ENCODE measurements around the gene TLR6.

The TLR6 gene

DNA sequence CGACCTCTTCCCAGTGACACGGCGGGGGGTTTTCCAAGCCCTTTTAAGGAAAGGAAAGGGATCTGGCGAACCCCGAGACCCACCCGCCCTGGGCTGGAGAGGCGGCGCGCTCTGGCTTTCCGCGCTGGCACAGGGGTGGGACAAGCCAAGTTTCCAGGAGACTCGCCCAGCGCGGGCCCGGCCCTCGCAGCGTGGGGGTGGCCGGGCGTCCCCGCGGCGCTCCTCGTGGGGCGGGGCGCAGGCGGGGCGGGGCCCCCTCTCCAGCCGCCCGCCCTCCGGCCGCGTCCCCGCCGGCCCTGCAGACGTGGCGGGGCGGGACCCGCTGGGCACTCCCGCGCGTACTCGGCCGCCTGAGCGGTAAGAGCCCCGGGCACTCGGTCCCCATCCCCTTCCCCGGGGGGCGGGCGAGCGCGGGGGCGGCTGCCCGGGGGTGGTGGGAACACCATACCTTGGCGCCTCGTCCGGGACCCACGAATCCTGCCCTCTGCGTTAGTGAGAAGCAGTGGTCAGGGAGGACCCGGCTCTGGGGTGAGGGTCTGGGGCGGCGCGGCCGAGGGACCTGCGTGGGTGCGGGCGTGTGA, 11.0 kb upstream of the TLR6 start, which contains the start of gene FAM114A1:
FAM114A1 (plus strand) TSS at position 329 of the 581 bp plus-strand sequence. CDS start 10,273 bp downstream, outside the sequence.
- ATAC-seq = peak; percentile 94
- TF ChIP-seq CSDC2 (CRISPR knock-in tag; IDR thresholded peaks at IDR 0.05) (no peak), TCF4 (CRISPR knock-in tag; IDR thresholded peaks at IDR 0.05; ENCODE audit: borderline replicate concordance) (no peak), ZC3H10 (CRISPR knock-in tag; IDR thresholded peaks at IDR 0.05) (no peak), BACH2 (CRISPR knock-in tag; IDR thresholded peaks at IDR 0.05; ENCODE audit: borderline replicate concordance) (no peak), ARNTL (CRISPR knock-in tag; IDR thresholded peaks at IDR 0.05; ENCODE audit: borderline replicate concordance, low read depth) (no peak), ZFP30 (CRISPR knock-in tag; IDR thresholded peaks at IDR 0.05) (no peak), TOX (CRISPR knock-in tag; IDR thresholded peaks at IDR 0.05; ENCODE audit: borderline replicate concordance) (no peak), ZNF565 (CRISPR knock-in tag; conservative IDR thresholded peaks at IDR 0.05; ENCODE audit: low read depth) (no peak), ZNF8 (CRISPR knock-in tag; IDR thresholded peaks at IDR 0.05) (no peak), PPARA (CRISPR knock-in tag; IDR thresholded peaks at IDR 0.05; ENCODE audit: borderline replicate concordance) (no peak), SNAI2 (CRISPR knock-in tag; IDR thresholded peaks at IDR 0.05) (no peak), OSR1 (CRISPR knock-in tag; IDR thresholded peaks at IDR 0.05) (no peak), ISL1 (CRISPR knock-in tag; IDR thresholded peaks at IDR 0.05) (no peak), GLIS3 (CRISPR knock-in tag; IDR thresholded peaks at IDR 0.05) (no peak), ZFP3 (CRISPR knock-in tag; IDR thresholded peaks at IDR 0.05) (no peak)
- TF ChIP-seq, protein P1, sequence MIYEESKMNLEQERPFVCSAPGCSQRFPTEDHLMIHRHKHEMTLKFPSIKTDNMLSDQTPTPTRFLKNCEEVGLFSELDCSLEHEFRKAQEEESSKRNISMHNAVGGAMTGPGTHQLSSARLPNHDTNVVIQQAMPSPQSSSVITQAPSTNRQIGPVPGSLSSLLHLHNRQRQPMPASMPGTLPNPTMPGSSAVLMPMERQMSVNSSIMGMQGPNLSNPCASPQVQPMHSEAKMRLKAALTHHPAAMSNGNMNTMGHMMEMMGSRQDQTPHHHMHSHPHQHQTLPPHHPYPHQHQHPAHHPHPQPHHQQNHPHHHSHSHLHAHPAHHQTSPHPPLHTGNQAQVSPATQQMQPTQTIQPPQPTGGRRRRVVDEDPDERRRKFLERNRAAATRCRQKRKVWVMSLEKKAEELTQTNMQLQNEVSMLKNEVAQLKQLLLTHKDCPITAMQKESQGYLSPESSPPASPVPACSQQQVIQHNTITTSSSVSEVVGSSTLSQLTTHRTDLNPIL (CRISPR knock-in tag; IDR thresholded peaks at IDR 0.05; ENCODE audit: low read depth) = no peak
- TF ChIP-seq, protein P2, sequence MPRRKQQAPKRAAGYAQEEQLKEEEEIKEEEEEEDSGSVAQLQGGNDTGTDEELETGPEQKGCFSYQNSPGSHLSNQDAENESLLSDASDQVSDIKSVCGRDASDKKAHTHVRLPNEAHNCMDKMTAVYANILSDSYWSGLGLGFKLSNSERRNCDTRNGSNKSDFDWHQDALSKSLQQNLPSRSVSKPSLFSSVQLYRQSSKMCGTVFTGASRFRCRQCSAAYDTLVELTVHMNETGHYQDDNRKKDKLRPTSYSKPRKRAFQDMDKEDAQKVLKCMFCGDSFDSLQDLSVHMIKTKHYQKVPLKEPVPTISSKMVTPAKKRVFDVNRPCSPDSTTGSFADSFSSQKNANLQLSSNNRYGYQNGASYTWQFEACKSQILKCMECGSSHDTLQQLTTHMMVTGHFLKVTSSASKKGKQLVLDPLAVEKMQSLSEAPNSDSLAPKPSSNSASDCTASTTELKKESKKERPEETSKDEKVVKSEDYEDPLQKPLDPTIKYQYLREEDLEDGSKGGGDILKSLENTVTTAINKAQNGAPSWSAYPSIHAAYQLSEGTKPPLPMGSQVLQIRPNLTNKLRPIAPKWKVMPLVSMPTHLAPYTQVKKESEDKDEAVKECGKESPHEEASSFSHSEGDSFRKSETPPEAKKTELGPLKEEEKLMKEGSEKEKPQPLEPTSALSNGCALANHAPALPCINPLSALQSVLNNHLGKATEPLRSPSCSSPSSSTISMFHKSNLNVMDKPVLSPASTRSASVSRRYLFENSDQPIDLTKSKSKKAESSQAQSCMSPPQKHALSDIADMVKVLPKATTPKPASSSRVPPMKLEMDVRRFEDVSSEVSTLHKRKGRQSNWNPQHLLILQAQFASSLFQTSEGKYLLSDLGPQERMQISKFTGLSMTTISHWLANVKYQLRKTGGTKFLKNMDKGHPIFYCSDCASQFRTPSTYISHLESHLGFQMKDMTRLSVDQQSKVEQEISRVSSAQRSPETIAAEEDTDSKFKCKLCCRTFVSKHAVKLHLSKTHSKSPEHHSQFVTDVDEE (CRISPR knock-in tag; IDR thresholded peaks at IDR 0.05) = no peak
- TF ChIP-seq, protein P3, sequence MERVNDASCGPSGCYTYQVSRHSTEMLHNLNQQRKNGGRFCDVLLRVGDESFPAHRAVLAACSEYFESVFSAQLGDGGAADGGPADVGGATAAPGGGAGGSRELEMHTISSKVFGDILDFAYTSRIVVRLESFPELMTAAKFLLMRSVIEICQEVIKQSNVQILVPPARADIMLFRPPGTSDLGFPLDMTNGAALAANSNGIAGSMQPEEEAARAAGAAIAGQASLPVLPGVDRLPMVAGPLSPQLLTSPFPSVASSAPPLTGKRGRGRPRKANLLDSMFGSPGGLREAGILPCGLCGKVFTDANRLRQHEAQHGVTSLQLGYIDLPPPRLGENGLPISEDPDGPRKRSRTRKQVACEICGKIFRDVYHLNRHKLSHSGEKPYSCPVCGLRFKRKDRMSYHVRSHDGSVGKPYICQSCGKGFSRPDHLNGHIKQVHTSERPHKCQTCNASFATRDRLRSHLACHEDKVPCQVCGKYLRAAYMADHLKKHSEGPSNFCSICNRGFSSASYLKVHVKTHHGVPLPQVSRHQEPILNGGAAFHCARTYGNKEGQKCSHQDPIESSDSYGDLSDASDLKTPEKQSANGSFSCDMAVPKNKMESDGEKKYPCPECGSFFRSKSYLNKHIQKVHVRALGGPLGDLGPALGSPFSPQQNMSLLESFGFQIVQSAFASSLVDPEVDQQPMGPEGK (CRISPR knock-in tag; IDR thresholded peaks at IDR 0.05; ENCODE audit: borderline replicate concordance) = no peak
- TF ChIP-seq, protein P4, sequence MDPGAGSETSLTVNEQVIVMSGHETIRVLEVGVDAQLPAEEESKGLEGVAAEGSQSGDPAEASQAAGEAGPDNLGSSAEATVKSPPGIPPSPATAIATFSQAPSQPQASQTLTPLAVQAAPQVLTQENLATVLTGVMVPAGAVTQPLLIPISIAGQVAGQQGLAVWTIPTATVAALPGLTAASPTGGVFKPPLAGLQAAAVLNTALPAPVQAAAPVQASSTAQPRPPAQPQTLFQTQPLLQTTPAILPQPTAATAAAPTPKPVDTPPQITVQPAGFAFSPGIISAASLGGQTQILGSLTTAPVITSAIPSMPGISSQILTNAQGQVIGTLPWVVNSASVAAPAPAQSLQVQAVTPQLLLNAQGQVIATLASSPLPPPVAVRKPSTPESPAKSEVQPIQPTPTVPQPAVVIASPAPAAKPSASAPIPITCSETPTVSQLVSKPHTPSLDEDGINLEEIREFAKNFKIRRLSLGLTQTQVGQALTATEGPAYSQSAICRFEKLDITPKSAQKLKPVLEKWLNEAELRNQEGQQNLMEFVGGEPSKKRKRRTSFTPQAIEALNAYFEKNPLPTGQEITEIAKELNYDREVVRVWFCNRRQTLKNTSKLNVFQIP (CRISPR knock-in tag; IDR thresholded peaks at IDR 0.05; ENCODE audit: borderline replicate concordance, low read depth) = no peak

DNA sequence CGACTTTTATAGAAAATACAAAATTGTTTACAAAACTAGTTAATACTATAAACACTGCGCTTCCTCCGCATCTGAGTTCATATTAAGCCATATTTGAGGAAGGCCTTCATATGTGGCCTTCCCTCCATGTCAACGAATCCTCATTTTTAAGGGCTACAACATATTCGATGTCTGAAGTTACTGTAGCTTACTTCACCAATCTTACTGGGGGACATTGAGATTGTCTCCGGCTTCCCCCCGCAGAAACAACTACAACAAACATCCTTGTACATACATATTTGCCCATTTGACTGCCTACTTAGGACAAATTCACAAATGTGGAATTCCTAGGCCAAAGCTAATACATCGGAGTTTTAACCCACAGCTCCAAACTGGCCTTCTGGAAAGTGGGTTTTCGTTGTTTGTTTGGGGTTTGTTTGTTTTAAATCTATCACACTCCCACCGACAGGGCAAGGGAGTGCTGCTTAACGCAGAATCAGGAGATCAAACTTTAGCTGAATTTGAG, 10.4 kb upstream of the TLR6 start:
- no peak for ATAC-seq

DNA sequence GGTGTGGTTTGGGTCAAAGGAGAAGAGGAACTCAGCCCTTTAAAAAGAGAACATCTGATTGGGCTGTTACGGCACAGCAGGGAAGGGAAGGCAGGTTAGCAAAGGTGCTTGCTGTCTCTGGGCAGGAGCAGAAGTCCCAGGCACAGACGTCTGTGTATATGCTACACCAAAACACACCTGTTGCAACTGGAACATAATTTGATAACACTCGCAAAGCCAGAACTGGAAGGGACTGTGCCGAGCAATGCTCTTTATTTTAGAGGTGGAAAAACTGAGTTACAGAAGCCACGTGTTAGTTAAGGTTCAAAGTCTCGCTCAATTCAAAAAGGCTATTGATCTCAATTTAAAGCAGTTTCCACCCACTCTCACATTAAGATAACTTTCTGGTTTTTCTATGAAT, 8.8 kb upstream of the TLR6 start:
- no peak for TF ChIP-seq BACH2 (CRISPR knock-in tag; IDR thresholded peaks at IDR 0.05; ENCODE audit: borderline replicate concordance)
- no peak for ATAC-seq

More for the DNA sequence above, 10.4 kb upstream of the TLR6 start:
- TF ChIP-seq ZNF565 (CRISPR knock-in tag; conservative IDR thresholded peaks at IDR 0.05; ENCODE audit: low read depth) = no peak

DNA sequence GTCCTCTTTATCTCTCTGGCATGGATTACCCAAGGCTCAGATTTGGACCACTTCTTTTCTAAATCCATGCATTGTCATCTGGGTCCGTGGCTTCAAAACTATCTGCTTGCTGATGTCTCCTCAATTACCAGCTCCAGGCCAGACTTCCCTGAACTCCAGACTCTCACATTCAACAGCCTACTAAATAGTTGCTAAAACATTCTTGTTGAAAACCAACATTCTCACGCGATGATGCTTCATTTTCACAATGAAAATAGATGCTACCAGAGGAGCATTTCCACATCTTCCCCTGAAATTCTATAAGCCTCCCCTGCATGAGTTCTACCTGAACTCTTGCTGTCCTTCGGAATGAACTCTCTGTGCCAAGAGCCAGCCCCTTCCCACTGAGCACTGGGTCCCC, 5.2 kb upstream of the TLR6 start:
- ATAC-seq = no peak
- TF ChIP-seq, protein P2 (CRISPR knock-in tag; IDR thresholded peaks at IDR 0.05) = no peak
- TF ChIP-seq, protein P4 (CRISPR knock-in tag; IDR thresholded peaks at IDR 0.05; ENCODE audit: borderline replicate concordance, low read depth) = no peak
- no peak for TF ChIP-seq ZC3H10 (CRISPR knock-in tag; IDR thresholded peaks at IDR 0.05)
- no peak for TF ChIP-seq TCF4 (CRISPR knock-in tag; IDR thresholded peaks at IDR 0.05; ENCODE audit: borderline replicate concordance)
- TF ChIP-seq, protein P5, sequence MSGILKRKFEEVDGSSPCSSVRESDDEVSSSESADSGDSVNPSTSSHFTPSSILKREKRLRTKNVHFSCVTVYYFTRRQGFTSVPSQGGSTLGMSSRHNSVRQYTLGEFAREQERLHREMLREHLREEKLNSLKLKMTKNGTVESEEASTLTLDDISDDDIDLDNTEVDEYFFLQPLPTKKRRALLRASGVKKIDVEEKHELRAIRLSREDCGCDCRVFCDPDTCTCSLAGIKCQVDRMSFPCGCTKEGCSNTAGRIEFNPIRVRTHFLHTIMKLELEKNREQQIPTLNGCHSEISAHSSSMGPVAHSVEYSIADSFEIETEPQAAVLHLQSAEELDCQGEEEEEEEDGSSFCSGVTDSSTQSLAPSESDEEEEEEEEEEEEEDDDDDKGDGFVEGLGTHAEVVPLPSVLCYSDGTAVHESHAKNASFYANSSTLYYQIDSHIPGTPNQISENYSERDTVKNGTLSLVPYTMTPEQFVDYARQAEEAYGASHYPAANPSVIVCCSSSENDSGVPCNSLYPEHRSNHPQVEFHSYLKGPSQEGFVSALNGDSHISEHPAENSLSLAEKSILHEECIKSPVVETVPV (CRISPR knock-in tag; IDR thresholded peaks at IDR 0.05) = no peak

Data from SK-N-SH treated with all-trans-retinoic acid at 6 μM for 48 hours (cell line).